GM19043 (cell line): ENCODE results near the gene ELOF1.
"Not testable (repeated sequence)": the region's sequence is repeated elsewhere in the genome, so short reads cannot be mapped to it uniquely, and the experiment has no call there.

Source experiments
- ATAC-seq: cut with Tn5 transposase; IDR thresholded peaks from one replicate; pipeline ENCODE4 v1.9.1; 2021; ENCODE audit warnings: low read depth; ENCODE audit not compliant: unreplicated experiment

The ELOF1 gene

DNA sequence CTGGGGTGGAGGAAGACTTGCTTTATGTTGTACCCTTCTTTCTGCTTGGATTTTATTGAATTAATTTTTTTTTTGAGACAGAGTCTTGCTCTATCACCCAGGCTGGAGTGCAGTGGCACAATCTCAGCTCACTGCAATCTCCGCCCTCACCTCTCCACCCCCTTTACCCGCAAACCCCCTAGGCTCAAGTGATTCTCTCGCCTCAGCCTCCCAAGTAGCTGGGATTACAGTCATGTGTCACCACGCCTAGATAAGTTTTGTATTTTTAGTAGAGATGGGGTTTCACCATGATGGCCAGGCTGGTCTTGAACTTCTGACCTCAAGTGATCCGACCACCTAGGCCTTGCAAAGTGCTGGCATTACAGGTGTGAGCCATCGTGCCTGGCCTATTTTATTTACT lies 14.3 kb upstream of the ELOF1 start:
- ATAC-seq, result not testable (repeated sequence)

GRCh38 chr19:11570039-11570462 lies 11.0 kb upstream of the ELOF1 start:
- no peak for ATAC-seq

GRCh38 chr19:11566164-11566563 lies 7.1 kb upstream of the ELOF1 start:
- no peak for ATAC-seq

GRCh38 chr19:11565649-11565980 lies 6.6 kb upstream of the ELOF1 start:
- ATAC-seq, result not testable (repeated sequence)

DNA sequence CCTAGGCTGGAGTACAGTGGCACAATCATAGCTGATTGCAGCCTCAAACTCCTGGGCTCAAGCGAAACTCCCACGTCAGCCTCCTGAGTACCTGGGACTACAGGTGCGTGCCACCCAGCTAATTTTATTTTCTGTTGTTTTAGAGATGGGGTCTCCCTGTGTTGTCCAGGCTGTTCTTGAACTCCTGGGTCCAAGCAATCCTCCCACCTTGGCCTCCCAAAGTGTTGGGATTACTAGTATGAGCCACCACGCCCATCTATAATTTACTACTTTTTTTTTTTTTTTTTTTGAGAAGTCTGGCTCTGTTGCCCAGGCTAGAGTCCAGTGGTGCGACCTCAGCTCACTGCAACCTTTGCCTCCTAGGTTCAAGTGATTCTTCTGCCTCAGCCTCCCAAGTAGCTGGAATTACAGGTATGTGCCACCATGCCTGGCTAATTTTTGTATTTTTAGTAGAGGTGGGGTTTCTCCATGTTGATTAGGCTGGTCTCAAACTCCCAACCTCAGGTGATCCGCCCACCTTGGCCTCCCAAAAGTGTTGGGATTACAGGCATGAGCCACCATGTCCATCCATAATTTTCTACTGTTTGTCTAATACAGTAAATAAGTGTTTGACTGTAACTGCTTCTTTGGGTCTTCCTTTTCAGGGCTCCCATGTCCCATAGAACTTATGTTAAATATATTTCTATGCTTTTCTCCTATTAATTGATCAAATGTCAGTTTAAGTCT lies 5.2 kb upstream of the ELOF1 start:
- not testable (repeated sequence) for ATAC-seq

GRCh38 chr19:11563532-11563931 lies 4.5 kb upstream of the ELOF1 start:
- no peak for ATAC-seq

GRCh38 chr19:11560404-11561051 lies 1.5 kb upstream of the ELOF1 start:
- no peak for ATAC-seq

DNA sequence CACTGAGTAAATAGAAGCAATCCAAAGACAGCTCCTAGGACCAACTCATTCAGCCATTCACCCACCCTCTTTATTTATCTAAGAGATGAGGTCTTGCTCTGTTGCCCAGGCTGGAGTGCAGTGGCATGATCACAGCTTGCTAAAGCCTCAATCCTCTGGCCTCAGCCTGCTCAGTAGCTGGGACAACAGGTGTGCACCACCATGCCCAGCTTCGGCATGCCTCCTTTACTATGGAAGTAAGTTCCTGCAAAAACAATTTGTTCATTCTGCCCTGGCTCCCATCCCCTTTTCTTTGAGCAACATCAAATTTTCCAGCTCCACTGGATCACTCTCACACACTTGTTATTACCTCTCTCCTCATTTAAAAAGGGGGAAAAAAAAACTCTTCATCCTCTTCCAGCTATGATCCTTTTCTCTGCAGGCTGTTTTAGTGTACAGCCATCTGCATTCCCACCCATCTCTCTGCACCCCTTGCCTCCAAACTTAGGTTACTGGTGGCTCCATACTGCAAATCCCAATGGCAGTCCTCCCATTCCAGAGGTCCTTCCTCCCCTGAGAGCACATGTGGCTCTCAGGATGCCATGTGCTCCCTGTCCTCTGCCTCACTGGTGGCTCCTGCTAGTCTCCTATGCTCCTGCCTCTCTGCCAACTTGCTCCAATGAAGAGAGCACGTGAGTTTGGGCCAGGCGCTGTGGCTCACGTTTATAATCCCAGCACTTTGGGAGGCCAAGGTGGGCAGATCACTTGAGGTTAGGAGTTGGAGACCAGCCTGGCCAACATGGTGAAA lies 2.2 kb downstream of the ELOF1 start:
- no peak for ATAC-seq

DNA sequence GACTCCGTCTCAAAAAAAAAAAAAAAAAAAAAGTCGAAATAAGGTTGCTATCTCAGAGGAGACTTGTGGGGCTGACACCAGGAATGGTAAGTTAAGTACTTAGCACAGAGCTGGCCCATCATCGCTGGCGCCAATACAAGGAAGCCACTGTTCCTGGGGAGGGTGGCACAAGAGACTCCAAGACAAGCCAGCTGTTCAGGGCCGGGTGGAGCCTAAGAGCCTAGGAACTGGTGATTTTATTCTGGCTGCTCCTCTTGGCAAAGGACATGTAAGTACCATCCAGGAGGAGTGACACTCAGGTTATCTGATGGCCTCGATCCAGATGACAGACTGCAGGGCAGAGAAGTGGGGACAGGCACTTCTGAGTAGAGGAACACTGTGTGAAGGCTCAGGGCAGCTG lies 3.8 kb downstream of the ELOF1 start:
- no peak for ATAC-seq

GRCh38 chr19:11554160-11554559 lies 4.9 kb downstream of the ELOF1 start:
- no peak for ATAC-seq

GRCh38 chr19:11552666-11553372 lies 6.2 kb downstream of the ELOF1 start:
- no peak for ATAC-seq

DNA sequence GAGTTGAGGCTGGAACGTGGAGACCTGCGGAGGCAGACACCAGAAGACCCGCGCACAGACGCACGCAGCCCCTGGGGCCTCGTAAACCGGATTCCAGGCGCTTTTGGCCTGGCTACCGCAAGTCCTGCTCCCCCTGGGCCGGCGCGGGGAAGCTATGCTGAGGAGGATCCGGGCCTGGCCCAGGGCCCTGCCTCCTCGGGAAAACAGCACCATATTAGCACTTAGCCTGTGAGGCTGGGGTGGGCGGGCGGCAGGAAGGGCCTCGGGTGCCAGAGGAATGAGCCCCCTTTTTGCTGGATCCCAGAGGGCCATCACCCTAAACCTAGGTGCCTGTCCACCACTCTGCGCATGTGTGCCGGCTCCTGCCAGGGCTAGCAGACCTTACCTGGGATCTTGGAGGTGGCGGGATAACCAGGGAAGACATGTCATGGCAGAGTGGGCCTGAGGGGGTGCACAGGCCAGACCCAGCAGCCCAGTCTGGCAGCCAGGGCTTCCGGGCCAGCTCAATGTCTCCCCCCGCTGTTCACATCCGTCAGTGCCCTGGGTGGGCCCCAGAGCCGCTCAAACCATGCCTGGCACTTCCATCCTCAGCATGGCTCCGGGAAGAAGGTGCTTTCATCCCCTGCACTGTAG lies 7.3 kb downstream of the ELOF1 start:
- no peak for ATAC-seq

DNA sequence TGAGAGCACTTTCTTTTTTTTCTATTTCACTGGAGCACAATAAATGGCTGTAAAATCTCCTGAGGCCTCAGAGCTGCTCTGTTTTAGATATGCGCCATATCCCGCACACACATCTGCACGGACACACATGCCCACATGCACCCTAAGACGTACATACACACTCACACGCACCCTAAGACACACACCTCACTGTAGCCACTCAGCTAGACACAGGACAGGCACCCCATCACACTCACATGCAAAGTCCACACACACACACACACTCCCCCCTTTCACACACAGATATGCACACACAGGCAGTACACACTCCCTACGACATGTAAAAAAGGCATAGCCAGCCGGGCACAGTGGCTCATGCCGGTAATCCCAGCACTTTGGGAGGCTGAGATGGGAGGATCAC lies 8.8 kb downstream of the ELOF1 start:
- no peak for ATAC-seq

DNA sequence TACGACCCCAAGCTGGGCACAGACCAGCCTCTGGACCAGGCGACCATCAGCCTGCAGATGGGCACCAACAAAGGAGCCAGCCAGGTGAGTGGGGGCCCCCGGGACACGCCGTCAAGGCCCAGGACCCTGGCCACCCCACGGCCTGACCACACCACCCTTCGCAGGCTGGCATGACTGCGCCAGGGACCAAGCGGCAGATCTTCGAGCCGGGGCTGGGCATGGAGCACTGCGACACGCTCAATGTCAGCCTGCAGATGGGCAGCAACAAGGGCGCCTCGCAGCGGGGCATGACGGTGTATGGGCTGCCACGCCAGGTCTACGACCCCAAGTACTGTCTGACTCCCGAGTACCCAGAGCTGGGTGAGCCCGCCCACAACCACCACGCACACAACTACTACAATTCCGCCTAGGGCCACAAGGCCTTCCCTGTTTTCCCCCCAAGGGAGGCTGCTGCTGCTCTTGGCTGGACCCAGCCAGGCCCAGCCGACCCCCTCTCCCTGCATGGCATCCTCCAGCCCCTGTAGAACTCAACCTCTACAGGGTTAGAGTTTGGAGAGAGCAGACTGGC lies 9.6 kb downstream of the ELOF1 start:
- no peak for ATAC-seq

DNA sequence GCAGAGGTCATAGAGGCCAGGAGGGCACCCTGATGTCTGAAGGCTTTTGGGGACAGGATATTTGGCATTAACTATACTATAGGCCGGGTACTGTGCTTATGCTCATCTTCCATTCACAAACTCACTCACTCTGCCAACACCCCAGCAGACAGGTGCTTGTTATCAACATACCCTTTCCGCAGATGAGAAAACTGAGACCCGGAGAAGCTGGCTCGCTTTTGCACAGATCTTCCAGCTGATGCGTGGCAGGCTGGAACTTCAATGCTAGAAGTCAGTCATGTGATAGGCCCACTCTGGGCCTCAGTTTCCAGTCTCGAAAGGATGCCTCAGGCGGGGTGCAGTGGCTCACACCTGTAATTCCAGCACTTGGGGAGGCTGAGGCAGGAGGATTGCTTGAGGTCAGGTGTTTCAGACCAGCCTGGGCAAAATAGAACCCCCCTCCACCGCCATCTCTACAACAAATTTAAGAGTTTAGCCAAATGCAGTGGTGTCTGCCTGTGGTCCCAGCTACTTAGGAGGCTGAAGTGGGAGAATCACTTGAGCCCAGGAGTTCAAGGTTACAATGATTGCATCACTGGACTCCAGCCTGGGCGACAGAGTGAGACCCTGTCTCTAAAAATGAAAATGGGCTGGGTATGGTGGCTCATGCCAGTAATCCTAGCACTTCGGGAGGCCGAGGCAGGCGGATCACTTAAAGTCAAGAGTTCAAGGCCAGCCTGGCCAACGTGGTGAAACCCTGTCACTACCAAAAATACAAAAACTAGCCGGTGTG lies 10.9 kb downstream of the ELOF1 start:
- no peak for ATAC-seq

GRCh38 chr19:11541238-11541637 lies 17.8 kb downstream of the ELOF1 start:
- ATAC-seq, result no peak

DNA sequence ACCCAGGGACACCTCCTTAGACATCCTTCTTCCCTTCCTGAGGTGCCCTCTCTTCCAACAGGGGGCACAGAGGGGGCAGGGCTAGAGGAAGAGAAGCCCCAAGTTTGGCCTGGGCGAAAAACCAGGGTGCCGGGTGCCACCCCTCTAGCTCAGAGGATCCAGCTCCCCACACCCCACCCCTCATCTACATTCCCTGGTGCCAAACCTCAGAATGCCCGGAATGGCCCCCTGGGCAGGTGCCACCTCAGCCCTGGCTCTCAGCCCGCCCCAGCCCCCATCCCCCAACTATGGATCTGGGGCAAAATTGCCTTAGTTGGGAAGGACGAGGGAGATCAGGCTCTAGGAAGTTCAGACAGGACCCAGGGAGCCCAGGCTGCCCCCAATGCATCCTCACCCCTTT lies 18.4 kb downstream of the ELOF1 start:
- no peak for ATAC-seq

- ATAC-seq, result no peak
Observed at GRCh38 chr19:11539495-11540365, 19.3 kb downstream of the ELOF1 start.
